ENCODE results near the gene ANKRD10.

ANKRD10 gene

GRCh38 chr13:110907951-110908898 is 6.6 kb downstream of the ANKRD10 start:
- DNase-seq (ENCODE audit: low spot score): peak; percentile 87
- CTCF ChIA-PET: interaction anchor here (0.6 to 0.9 kb wide), 3 partner anchors 99 to 308 kb away, joined by 3 to 5 read pairs (median 3); no protein-coding TSS in a partner anchor
- POLR2A ChIA-PET (ENCODE audit: low non-redundant PET): interaction anchor here (1.0 kb wide), 1 partner anchor 193 kb away, joined by 3 read pairs; no protein-coding TSS in a partner anchor
- H3K27ac ChIP-seq: peak overlapping the region; percentile 59
- TF ChIP-seq CTCF (conservative IDR thresholded peaks at IDR 0.05; ENCODE audit: low read depth): no peak

GRCh38 chr13:110907301-110907700 is 7.6 kb downstream of the ANKRD10 start:
- H3K27ac ChIP-seq: no peak overlapping the region
- ChIA-PET POLR2A (ENCODE audit: low non-redundant PET) (no interaction called here), CTCF (interaction anchor here (0.9 kb wide), 1 partner anchor 309 kb away, joined by 5 read pairs; no protein-coding TSS in a partner anchor)
- TF ChIP-seq CTCF (conservative IDR thresholded peaks at IDR 0.05; ENCODE audit: low read depth): no peak
- DNase-seq (ENCODE audit: low spot score): no peak

- CTCF ChIA-PET: no interaction called here
- no peak for DNase-seq (ENCODE audit: low spot score)
- POLR2A ChIA-PET (ENCODE audit: low non-redundant PET): no interaction called here
- H3K27ac ChIP-seq: no peak overlapping the region
- TF ChIP-seq CTCF (conservative IDR thresholded peaks at IDR 0.05; ENCODE audit: low read depth): no peak
These were observed 10.1 kb downstream of the ANKRD10 start for GRCh38 chr13:110904748-110905147.

- no peak overlapping the region for H3K27ac ChIP-seq
- ChIA-PET POLR2A (ENCODE audit: low non-redundant PET) (no interaction called here), CTCF (interaction anchor here (0.6 to 0.7 kb wide), 3 partner anchors 245 to 1615 kb away, joined by 3 read pairs; no protein-coding TSS in a partner anchor)
- no peak for DNase-seq (ENCODE audit: low spot score)
- TF ChIP-seq CTCF (conservative IDR thresholded peaks at IDR 0.05; ENCODE audit: low read depth): no peak
These were observed 12.5 kb downstream of the ANKRD10 start for GRCh38 chr13:110902370-110902769.

GRCh38 chr13:110897521-110897920 is 17.3 kb downstream of the ANKRD10 start:
- ChIA-PET POLR2A (ENCODE audit: low non-redundant PET) (no interaction called here), CTCF (no interaction called here)
- H3K27ac ChIP-seq: no peak overlapping the region
- TF ChIP-seq CTCF (conservative IDR thresholded peaks at IDR 0.05; ENCODE audit: low read depth): no peak
- DNase-seq (ENCODE audit: low spot score): no peak

GRCh38 chr13:110897014-110897413 is 17.9 kb downstream of the ANKRD10 start:
- no peak overlapping the region for H3K27ac ChIP-seq
- DNase-seq (ENCODE audit: low spot score): no peak
- ChIA-PET CTCF (no interaction called here), POLR2A (ENCODE audit: low non-redundant PET) (no interaction called here)
- no peak for TF ChIP-seq CTCF (conservative IDR thresholded peaks at IDR 0.05; ENCODE audit: low read depth)
